C4-2B (cell line): ENCODE measurements around the gene RAB6B.

Experiments
- ZFX ChIP-seq: fragments of 450-650 bp; IDR thresholded peaks from 2 replicates; pipeline ENCODE4 v1.6.1; 2017
- TF ChIP-seq, protein P1 (sequence below): fragments of 450-650 bp; conservative IDR thresholded peaks from 2 replicates; pipeline ENCODE4 v1.5.1; 2017; ENCODE audit warnings: mild to moderate bottlenecking

- TF ChIP-seq, protein P1, sequence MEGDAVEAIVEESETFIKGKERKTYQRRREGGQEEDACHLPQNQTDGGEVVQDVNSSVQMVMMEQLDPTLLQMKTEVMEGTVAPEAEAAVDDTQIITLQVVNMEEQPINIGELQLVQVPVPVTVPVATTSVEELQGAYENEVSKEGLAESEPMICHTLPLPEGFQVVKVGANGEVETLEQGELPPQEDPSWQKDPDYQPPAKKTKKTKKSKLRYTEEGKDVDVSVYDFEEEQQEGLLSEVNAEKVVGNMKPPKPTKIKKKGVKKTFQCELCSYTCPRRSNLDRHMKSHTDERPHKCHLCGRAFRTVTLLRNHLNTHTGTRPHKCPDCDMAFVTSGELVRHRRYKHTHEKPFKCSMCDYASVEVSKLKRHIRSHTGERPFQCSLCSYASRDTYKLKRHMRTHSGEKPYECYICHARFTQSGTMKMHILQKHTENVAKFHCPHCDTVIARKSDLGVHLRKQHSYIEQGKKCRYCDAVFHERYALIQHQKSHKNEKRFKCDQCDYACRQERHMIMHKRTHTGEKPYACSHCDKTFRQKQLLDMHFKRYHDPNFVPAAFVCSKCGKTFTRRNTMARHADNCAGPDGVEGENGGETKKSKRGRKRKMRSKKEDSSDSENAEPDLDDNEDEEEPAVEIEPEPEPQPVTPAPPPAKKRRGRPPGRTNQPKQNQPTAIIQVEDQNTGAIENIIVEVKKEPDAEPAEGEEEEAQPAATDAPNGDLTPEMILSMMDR, result no peak
- TF ChIP-seq ZFX, result no peak
These were observed 59.7 kb downstream of the RAB6B start for GRCh38 chr3:133835961-133836360.
